Measurements from ENCODE around the gene COL4A6. TPM values are rescaled to one million over a fixed set of nuclear protein-coding genes. Genes with fewer than 3 reads are reported as not detected.

Gene COL4A6
- total RNA-seq, 1 donor from 2014 or later = 10.3 TPM

DNA sequence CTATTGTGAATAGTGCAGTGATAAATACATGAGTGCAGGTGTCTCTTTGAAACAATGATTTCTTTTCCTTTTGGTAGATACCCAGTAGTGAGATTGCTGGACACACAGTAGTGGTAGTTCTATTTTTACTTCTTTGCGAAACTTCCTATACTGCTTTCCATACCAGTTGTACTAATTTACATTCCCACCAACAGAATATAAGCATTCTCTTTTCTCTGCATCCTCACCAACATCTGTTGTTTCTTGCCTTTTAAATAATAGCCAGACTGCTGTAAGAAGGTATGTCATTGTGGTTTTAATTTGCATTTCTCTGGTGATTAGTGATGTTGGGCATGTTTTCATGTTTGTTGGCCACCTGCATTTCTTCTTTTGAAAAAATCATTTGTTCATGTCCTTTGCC is 105.9 kb downstream of the COL4A6 start:
- intact Hi-C loops (cut with DNase I) = no loop called here
- H3K27me3 ChIP-seq = no peaks in the 10 kb centered on the region

DNA sequence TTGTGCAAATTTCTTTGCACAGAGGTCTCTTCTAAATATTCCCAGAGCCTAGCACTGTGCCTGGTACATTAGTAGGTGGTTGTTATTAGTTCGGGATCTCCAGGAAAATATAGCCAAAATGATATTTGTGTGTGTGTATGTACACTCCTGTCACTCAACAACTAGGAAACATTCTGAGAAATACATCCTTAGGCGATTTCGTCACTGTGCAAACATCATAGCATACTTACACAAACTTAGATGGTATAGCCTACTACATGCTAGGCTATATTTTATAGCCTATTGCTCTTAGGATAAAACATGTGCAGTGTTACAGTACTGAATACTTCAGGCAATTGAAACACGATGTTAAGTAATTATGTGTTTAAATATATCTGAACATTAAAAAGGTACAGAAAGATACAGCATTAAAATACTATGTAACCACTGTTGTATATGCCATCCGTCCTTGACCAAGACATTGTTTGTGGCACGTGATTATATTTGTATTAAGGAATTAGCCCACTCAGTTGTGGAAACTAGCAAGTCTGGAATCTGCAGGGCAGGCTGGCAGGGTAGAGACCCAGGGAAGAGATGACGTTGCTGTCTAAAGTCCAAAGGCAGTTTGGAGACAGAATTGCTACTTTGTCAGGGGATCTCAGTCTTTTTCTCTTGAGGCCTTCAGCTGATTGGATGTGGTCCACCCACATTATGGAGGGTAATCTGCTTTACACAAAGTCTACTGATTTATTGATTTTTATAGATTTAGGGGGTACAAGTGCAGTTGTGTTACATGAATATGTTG is 106.9 kb downstream of the COL4A6 start:
- Histone ChIP-seq H3K9me3 (no peaks in the 10 kb centered on the region), H3K27ac (no peak overlapping the region), H3K4me1 (no peaks in the 10 kb centered on the region), H3K27me3 (no peaks in the 10 kb centered on the region), H3K36me3 (no peaks in the 10 kb centered on the region), H3K4me3 (no peak overlapping the region)
- DNase-seq (ENCODE audit: extremely low spot score in 2 of 2) = no peak
- intact Hi-C loops (cut with DNase I) = no loop called here
- TF ChIP-seq POLR2A (IDR thresholded peaks at IDR 0.05) (no peak), POLR2AphosphoS5 (IDR thresholded peaks at IDR 0.05; ENCODE audit: insufficient read depth in 1 of 2, low read depth in 1 of 2) (no peak)
- TF ChIP-seq, protein P1, sequence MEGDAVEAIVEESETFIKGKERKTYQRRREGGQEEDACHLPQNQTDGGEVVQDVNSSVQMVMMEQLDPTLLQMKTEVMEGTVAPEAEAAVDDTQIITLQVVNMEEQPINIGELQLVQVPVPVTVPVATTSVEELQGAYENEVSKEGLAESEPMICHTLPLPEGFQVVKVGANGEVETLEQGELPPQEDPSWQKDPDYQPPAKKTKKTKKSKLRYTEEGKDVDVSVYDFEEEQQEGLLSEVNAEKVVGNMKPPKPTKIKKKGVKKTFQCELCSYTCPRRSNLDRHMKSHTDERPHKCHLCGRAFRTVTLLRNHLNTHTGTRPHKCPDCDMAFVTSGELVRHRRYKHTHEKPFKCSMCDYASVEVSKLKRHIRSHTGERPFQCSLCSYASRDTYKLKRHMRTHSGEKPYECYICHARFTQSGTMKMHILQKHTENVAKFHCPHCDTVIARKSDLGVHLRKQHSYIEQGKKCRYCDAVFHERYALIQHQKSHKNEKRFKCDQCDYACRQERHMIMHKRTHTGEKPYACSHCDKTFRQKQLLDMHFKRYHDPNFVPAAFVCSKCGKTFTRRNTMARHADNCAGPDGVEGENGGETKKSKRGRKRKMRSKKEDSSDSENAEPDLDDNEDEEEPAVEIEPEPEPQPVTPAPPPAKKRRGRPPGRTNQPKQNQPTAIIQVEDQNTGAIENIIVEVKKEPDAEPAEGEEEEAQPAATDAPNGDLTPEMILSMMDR (IDR thresholded peaks at IDR 0.05) = no peak

More for the DNA sequence above, 105.9 kb downstream of the COL4A6 start:
- Histone ChIP-seq H3K27ac (no peak overlapping the region), H3K4me3 (no peak overlapping the region), H3K9me3 (no peaks in the 10 kb centered on the region), H3K36me3 (no peaks in the 10 kb centered on the region), H3K4me1 (no peaks in the 10 kb centered on the region)
- no peak for TF ChIP-seq POLR2AphosphoS5 (IDR thresholded peaks at IDR 0.05; ENCODE audit: insufficient read depth in 1 of 2, low read depth in 1 of 2)
- no peak for TF ChIP-seq POLR2A (IDR thresholded peaks at IDR 0.05)
- TF ChIP-seq, protein P1 (IDR thresholded peaks at IDR 0.05) = no peak
- no peak for DNase-seq (ENCODE audit: extremely low spot score in 2 of 2)

DNA sequence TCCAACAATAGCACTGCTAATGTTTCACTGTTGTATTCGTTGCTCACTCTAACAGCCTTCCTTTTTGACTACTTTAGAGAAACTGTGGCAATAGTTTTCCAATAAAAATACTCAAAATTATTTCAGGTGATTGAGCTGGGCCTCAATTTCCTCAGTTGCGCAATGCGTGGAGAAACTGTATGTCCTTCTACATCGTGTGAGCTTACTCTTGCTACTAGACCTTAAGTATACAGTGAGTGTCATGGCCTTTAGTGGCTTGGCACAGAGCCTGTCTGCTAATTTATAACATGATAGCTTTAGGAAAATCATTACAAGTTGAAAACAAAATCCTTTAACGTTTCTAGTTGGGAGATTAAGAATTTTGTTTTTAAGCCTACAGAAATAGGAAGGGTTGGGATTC is 114.5 kb downstream of the COL4A6 start:
- TF ChIP-seq, protein P1 (IDR thresholded peaks at IDR 0.05) = no peak
- TF ChIP-seq POLR2A (IDR thresholded peaks at IDR 0.05) (no peak), POLR2AphosphoS5 (IDR thresholded peaks at IDR 0.05; ENCODE audit: insufficient read depth in 1 of 2, low read depth in 1 of 2) (no peak)
- H3K4me1 ChIP-seq = no peaks in the 10 kb centered on the region
- intact Hi-C loops (cut with DNase I) = no loop called here
- H3K27me3 ChIP-seq = no peaks in the 10 kb centered on the region
- H3K4me3 ChIP-seq = no peak overlapping the region
- DNase-seq (ENCODE audit: extremely low spot score in 2 of 2) = no peak
- H3K9me3 ChIP-seq = no peaks in the 10 kb centered on the region
- no peaks in the 10 kb centered on the region for H3K36me3 ChIP-seq
- no peak overlapping the region for H3K27ac ChIP-seq

DNA sequence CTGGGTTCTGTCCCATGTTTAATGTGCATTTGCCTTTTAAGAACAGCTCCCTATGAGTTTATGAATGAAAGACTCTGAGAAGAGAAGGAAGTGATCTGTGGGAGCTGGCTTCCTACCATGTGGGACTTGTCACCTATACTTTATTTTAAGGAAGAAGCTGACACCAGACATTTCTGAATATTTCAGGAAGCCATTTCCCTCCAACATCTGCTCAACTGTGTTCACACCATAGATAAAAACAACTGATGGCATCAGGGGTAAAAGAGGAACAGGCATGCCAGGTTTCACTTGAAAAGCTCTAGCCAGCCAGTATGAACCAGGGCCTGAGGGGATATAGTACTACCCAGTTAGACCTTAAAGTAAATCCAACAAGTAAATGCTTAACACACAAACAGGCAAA is 116.0 kb downstream of the COL4A6 start:
- Histone ChIP-seq H3K36me3 (no peaks in the 10 kb centered on the region), H3K4me3 (no peak overlapping the region), H3K9me3 (no peaks in the 10 kb centered on the region), H3K27ac (no peak overlapping the region), H3K4me1 (no peaks in the 10 kb centered on the region), H3K27me3 (no peaks in the 10 kb centered on the region)
- TF ChIP-seq POLR2AphosphoS5 (IDR thresholded peaks at IDR 0.05; ENCODE audit: insufficient read depth in 1 of 2, low read depth in 1 of 2) = no peak
- TF ChIP-seq, protein P1 (IDR thresholded peaks at IDR 0.05) = no peak
- TF ChIP-seq POLR2A (IDR thresholded peaks at IDR 0.05) = no peak
- intact Hi-C loops (cut with DNase I) = no loop called here
- DNase-seq (ENCODE audit: extremely low spot score in 2 of 2) = no peak

DNA sequence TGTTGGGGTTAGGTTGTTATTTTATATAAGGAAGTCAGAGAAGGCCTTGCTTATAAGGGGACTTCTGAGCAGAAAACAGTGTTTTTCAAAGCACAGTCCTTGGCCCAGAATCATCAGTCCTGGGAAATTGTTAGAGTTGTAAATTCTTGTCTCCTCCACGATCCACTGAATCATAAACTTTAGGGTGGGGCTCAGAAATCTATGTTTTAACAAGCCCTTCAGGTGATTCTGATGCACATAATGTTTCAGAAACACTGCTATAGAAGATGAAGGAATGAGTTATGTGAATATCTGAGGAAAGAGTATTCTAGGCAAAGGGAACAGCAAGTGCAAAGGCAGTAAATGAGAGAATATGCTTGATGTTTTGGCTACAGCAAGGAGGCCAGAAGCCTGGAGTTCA is 121.8 kb downstream of the COL4A6 start:
- intact Hi-C loops (cut with DNase I) = no loop called here
- H3K27me3 ChIP-seq = no peaks in the 10 kb centered on the region
- no peaks in the 10 kb centered on the region for H3K36me3 ChIP-seq
- no peaks in the 10 kb centered on the region for H3K4me1 ChIP-seq
- peak in 1 of 2 donors; percentile 28 for TF ChIP-seq POLR2AphosphoS5 (IDR thresholded peaks at IDR 0.05; ENCODE audit: insufficient read depth in 1 of 2, low read depth in 1 of 2)
- TF ChIP-seq POLR2A (IDR thresholded peaks at IDR 0.05) = no peak
- DNase-seq (ENCODE audit: extremely low spot score in 2 of 2) = no peak
- no peak overlapping the region for H3K27ac ChIP-seq
- H3K9me3 ChIP-seq = no peaks in the 10 kb centered on the region
- no peak overlapping the region for H3K4me3 ChIP-seq

All from vagina (tissue), 2 donors.